K562 (cell line): Measurements from ENCODE around the gene DNAJB6. TPM values are rescaled to one million over a fixed set of nuclear protein-coding genes. Genes with fewer than 3 reads are reported as not detected.

ENCODE experiments used
- ATAC-seq: fragments of 200-7000 bp; cut with Tn5 transposase; 3 replicates; pipeline ENCODE4 v1.9.1; 2020; ENCODE audit warnings: moderate library complexity
- BruUV-seq: library from RNA; stranded (reverse); fragments of 400-500 nt; replicated peaks from 2 replicates; lab custom pipeline; 2021; lab: Mats Ljungman, UMichigan
- CTCF ChIA-PET: fragments of 300-600 bp; formaldehyde crosslinking; extraction: SDS; loops from one replicate; lab custom pipeline; 2021; ENCODE audit warnings: low intra/inter-chr PET ratio; lab: Yijun Ruan, JAX
- POLR2A ChIA-PET: fragments of 300-600, 350-650 bp; sonication (Branson Sonifier 250); formaldehyde crosslinking; extraction: SDS; loops from one replicate; lab custom pipeline; 2021; ENCODE audit warnings: antibody characterized with exemption, inconsistent platforms; lab: Yijun Ruan, JAX
- DNase-seq, 4 experiments: peaks; one replicate each; pipeline versions ENCODE4 v3.0.0 to v3.0.0-alpha.2; 2011 to 2018; ENCODE audit warnings: low spot score in 3 of 4, mixed read lengths in 3 of 4; ENCODE audit errors: extremely low read depth in 1 of 4
- FAIRE-seq: peaks from 2 replicates; lab custom pipeline; 2011; peaks lifted over from hg19 to GRCh38; lab: Jason Lieb, UNC
- H2AFZ ChIP-seq: 2 replicates; pipeline ENCODE4 v1.6.0; 2011; ENCODE audit warnings: low read depth, low read length, control low read depth, inconsistent platforms
- H3K27ac ChIP-seq: fragments of 200-600 bp; 3 replicates; pipeline ENCODE4 v1.8.0; 2011; ENCODE audit warnings: low read depth, mild to moderate bottlenecking, control low read depth, inconsistent platforms, low read length, moderate library complexity, mixed read lengths; ENCODE audit errors: extremely low read depth
- H3K27me3 ChIP-seq, 2 experiments: fragments of 300-600 bp in 1 of 2; 2 replicates in 1 of 2; 3 replicates in 1 of 2; pipeline versions ENCODE4 v1.6.0 to v1.8.0; 2011; ENCODE audit warnings: inconsistent platforms in 2 of 2, low read length in 2 of 2, mild to moderate bottlenecking in 1 of 2, mixed read lengths in 1 of 2, moderate library complexity in 1 of 2; ENCODE audit not compliant: control insufficient read depth in 2 of 2, insufficient read depth in 2 of 2
- H3K36me3 ChIP-seq: fragments of 300-600 bp; 3 replicates; pipeline ENCODE4 v1.8.0; 2011; ENCODE audit warnings: mild to moderate bottlenecking, low read length, inconsistent platforms; ENCODE audit not compliant: control insufficient read depth, insufficient read depth
- H3K4me1 ChIP-seq, 2 experiments: fragments of 200-600 bp in 1 of 2; replicated peaks in 1 of 2; 2 replicates in 1 of 2; 3 replicates in 1 of 2; pipeline versions ENCODE4 v1.5.1 to v1.8.0; 2011; ENCODE audit warnings: inconsistent platforms in 2 of 2, low read length in 2 of 2, mild to moderate bottlenecking in 1 of 2, mixed read lengths in 1 of 2, moderate library complexity in 1 of 2; ENCODE audit not compliant: control insufficient read depth in 2 of 2, insufficient read depth in 2 of 2
- H3K4me2 ChIP-seq: 2 replicates; pipeline ENCODE4 v1.6.1; 2011; ENCODE audit warnings: low read length, control low read depth, inconsistent platforms, mixed read lengths; ENCODE audit not compliant: insufficient read depth
- H3K4me3 ChIP-seq: fragments of 200-600 bp; sonication (generic), shearing (Covaris generic); 2 replicates; pipeline ENCODE4 v1.5.1; 2016; ENCODE audit warnings: control low read depth, inconsistent platforms
- H3K79me2 ChIP-seq: fragments of 200-600 bp; 3 replicates; pipeline ENCODE4 v1.8.0; 2011; ENCODE audit warnings: low read length, inconsistent platforms; ENCODE audit not compliant: control insufficient read depth, insufficient read depth
- H3K9ac ChIP-seq, 2 experiments: 2 replicates each; pipeline versions ENCODE4 v1.6.0 to v1.6.1; 2011; ENCODE audit warnings: low read depth in 2 of 2, low read length in 2 of 2, control low read depth in 1 of 2, inconsistent platforms in 1 of 2, mild to moderate bottlenecking in 1 of 2, mixed read lengths in 1 of 2; ENCODE audit not compliant: insufficient read depth in 1 of 2
- H3K9me1 ChIP-seq: one replicate; pipeline ENCODE4 v1.6.0; 2011; ENCODE audit warnings: inconsistent platforms, mild to moderate bottlenecking, low read length, moderate library complexity; ENCODE audit not compliant: control insufficient read depth, insufficient read depth
- H3K9me3 ChIP-seq: replicated peaks from 2 replicates; pipeline ENCODE4 v1.5.1; 2011; ENCODE audit warnings: low read depth, low read length, inconsistent platforms; ENCODE audit not compliant: control insufficient read depth, insufficient read depth
- H4K20me1 ChIP-seq: replicated peaks from 2 replicates; pipeline ENCODE4 v1.6.1; 2011; ENCODE audit warnings: low read length, inconsistent platforms, mixed read lengths; ENCODE audit not compliant: control insufficient read depth, insufficient read depth
- ARID1B ChIP-seq: fragments of 450-650 bp; IDR thresholded peaks from 2 replicates; pipeline ENCODE4 v1.6.1; 2016; ENCODE audit warnings: antibody characterized with exemption, mild to moderate bottlenecking, inconsistent platforms
- CHD2 ChIP-seq: IDR thresholded peaks from 2 replicates; pipeline ENCODE4 v1.6.1; 2011; ENCODE audit warnings: low read depth, low read length
- E4F1 ChIP-seq: fragments of 250-450 bp; sonication (Bioruptor Pico); IDR thresholded peaks from 2 replicates; pipeline ENCODE4 v1.5.0; 2021; ENCODE audit warnings: mild to moderate bottlenecking, borderline replicate concordance
- FUS ChIP-seq: fragments of 200-400 bp; formaldehyde crosslinking; optimal IDR thresholded peaks from 2 replicates; pipeline ENCODE3; 2017; ENCODE audit warnings: low read depth, low read length
- HDGF ChIP-seq: fragments of 450-650 bp; IDR thresholded peaks from 2 replicates; pipeline ENCODE4 v1.6.1; 2016
- NR3C1 ChIP-seq: sonication (generic); formaldehyde crosslinking; IDR thresholded peaks from 2 replicates; pipeline ENCODE4 v1.8.1; 2022; ENCODE audit warnings: missing genetic modification reagents
- PCBP2 ChIP-seq: fragments of 200-400 bp; formaldehyde crosslinking; IDR thresholded peaks from 2 replicates; pipeline ENCODE4 v1.6.1; 2018; ENCODE audit warnings: low read length, low read depth, mild to moderate bottlenecking, moderate library complexity; ENCODE audit not compliant: poor library complexity, severe bottlenecking
- POU5F1 ChIP-seq: fragments of 150-350 bp; IDR thresholded peaks from 2 replicates; pipeline ENCODE4 v1.6.1; 2014; ENCODE audit warnings: borderline replicate concordance, low read length, low read depth, mild to moderate bottlenecking; ENCODE audit not compliant: partially characterized antibody
- RBFOX2 ChIP-seq: fragments of 200-400 bp; formaldehyde crosslinking; IDR thresholded peaks from 2 replicates; pipeline ENCODE4 v1.6.1; 2017; ENCODE audit warnings: low read depth, mild to moderate bottlenecking, low read length, moderate library complexity
- SMAD3 ChIP-seq: fragments of 450-650 bp; formaldehyde crosslinking; conservative IDR thresholded peaks from 2 replicates; pipeline ENCODE4 v1.4.0; 2020; ENCODE audit warnings: mild to moderate bottlenecking
- SUPT5H ChIP-seq: fragments of 450-650 bp; IDR thresholded peaks from 2 replicates; pipeline ENCODE4 v1.6.1; 2016
- WHSC1 ChIP-seq: IDR thresholded peaks from one replicate; pipeline ENCODE4 v1.6.1; 2012; ENCODE audit warnings: low read length, control low read depth, inconsistent platforms
- ZBTB2 ChIP-seq: fragments of 450-650 bp; IDR thresholded peaks from 2 replicates; pipeline ENCODE4 v1.6.1; 2016; ENCODE audit warnings: antibody characterized with exemption
- ZFX ChIP-seq: sonication (generic); formaldehyde crosslinking; IDR thresholded peaks from 2 replicates; pipeline ENCODE4 v1.8.0; 2022; ENCODE audit warnings: mild to moderate bottlenecking, missing genetic modification reagents, moderate library complexity
- ZKSCAN8 ChIP-seq: fragments of 200-800 bp; sonication (Bioruptor generic); IDR thresholded peaks from 2 replicates; pipeline ENCODE4 v1.6.1; 2016; ENCODE audit warnings: missing genetic modification characterization, missing compliant biosample characterization
- ZNF133 ChIP-seq: fragments of 250-450 bp; sonication (Bioruptor Pico); IDR thresholded peaks from 2 replicates; pipeline ENCODE4 v1.4.0; 2020; ENCODE audit warnings: mild to moderate bottlenecking
- ZNF184 ChIP-seq: sonication (generic); formaldehyde crosslinking; IDR thresholded peaks from 2 replicates; pipeline ENCODE4 v1.5.0; 2020; ENCODE audit warnings: missing genetic modification reagents
- ZNF695 ChIP-seq: fragments of 450-650 bp; formaldehyde crosslinking; IDR thresholded peaks from 2 replicates; pipeline ENCODE4 v1.4.0; 2020; ENCODE audit warnings: mild to moderate bottlenecking, moderate library complexity
- WGBS: fragments of 100-300 bp; shearing (Covaris generic); methylation state at CpG from one replicate; pipeline ENCODE4 v1.1.6; 2016; ENCODE audit warnings: low coverage, mixed read lengths; ENCODE audit not compliant: insufficient coverage; ENCODE audit errors: missing lambda C conversion rate; 5-methylcytosine and 5-hydroxymethylcytosine counted together
- in situ Hi-C: fragments of 300-500 bp; cut with MboI; formaldehyde crosslinking; loops from 4 replicates; pipeline ENCODE4 v1.15.0; 2018; ENCODE audit warnings: inconsistent platforms, mixed read lengths
- intact Hi-C: fragments of 100-400 bp; cut with micrococcal nuclease; formaldehyde crosslinking; loops from 2 replicates; pipeline ENCODE4 v1.14.2; 2022
- polyA plus RNA-seq, 8 experiments: library from polyadenylated mRNA; depleted of rRNA in 4 of 8; stranded (reverse) in 5 of 8; unstranded in 3 of 8; fragments of >200 nt; fragmentation: Nextera tagmentation in 2 of 8; fragmentation: Illumina TruSeq in 1 of 8; extraction: Ambion mirVana in 2 of 8; extraction: Trizol in 1 of 8; gene quantifications; 2 replicates each; pipeline versions ENCODE4 v1.2.1 to v1.2.3, GENCODE V29; 2011 to 2014; ENCODE audit warnings: inconsistent platforms in 1 of 8, missing spikeins in 1 of 8
- total RNA-seq, 7 experiments: library from RNA; depleted of rRNA in 6 of 7; stranded (reverse); fragments of >200 nt in 6 of 7; fragmentation: Illumina TruSeq in 2 of 7; extraction: Trizol in 2 of 7; gene quantifications; 2 replicates each; pipeline versions ENCODE4 v1.2.1 to v1.2.3, GENCODE V29; 2011 to 2021; ENCODE audit warnings: low replicate concordance in 1 of 7

DNAJB6 gene
- total and polyA plus RNA-seq, 9 of the 15 experiments (the other 6 are each of a cell fraction or from before 2014, with no cell fraction given): 84.5 to 158 (median 135) TPM

- Histone ChIP-seq H3K4me1 (peaks cover 3 to 4% of the 10 kb centered on the region in 2 experiments; a peak in 2 of 5 replicates), H4K20me1 (no peaks in the 10 kb centered on the region), H3K4me2 (no peak overlapping the region), H3K79me2 (peaks cover 38% of the 10 kb centered on the region), H3K9ac (no peak overlapping the region; a peak in 1 of 4 replicates), H3K9me1 (no peaks in the 10 kb centered on the region), H3K9me3 (no peaks in the 10 kb centered on the region), H3K27ac (peak overlapping the region; percentile 57), H3K36me3 (peaks cover 91% of the 10 kb centered on the region), H3K4me3 (no peak overlapping the region), H2AFZ (peak overlapping the region; percentile 63), H3K27me3 (no peaks in the 10 kb centered on the region)
- no TSS peak for BruUV-seq
- intact Hi-C loops (loop anchor here (5.0 kb wide), 2 partner anchors 50 to 150 kb away; partner anchors contain the start of gene DNAJB6), in situ Hi-C loops (no loop called here)
- peak; percentile 97 for ATAC-seq
- FAIRE-seq: peak; percentile 95
- POLR2A ChIA-PET: interaction anchor here (0.6 to 1.8 kb wide), 3 partner anchors 8 to 138 kb away, joined by 3 to 6 read pairs (median 5); no protein-coding TSS in a partner anchor
- 51% methylated on average over 23 of the region's 23 CpGs for WGBS
- CTCF ChIA-PET: interaction anchor here (0.7 kb wide), 1 partner anchor 158 kb away, joined by 3 read pairs; no protein-coding TSS in a partner anchor
- DNase-seq: peak; percentile 78 to 92 (median 84)
- TF ChIP-seq ZNF184 (CRISPR knock-in tag) (no peak), RBFOX2 (no peak), SMAD3 (CRISPR knock-in tag) (no peak; the same call in 1 of the 2 replicates), ZBTB2 (peak; percentile 77; the same call in 1 of the 2 replicates), ARID1B (0 out of 2 replicates have a peak, but pooled peaks have one; percentile 15), PCBP2 (no peak), E4F1 (CRISPR knock-in tag) (no peak), POU5F1 (no peak), ZNF133 (CRISPR knock-in tag) (no peak), FUS (no peak), HDGF (no peak), ZNF695 (CRISPR knock-in tag) (no peak), NR3C1 (CRISPR knock-in tag) (no peak), ZKSCAN8 (CRISPR knock-in tag) (no peak), WHSC1 (no peak), SUPT5H (peak; percentile 47; the same call in 1 of the 2 replicates), CHD2 (no peak), ZFX (CRISPR knock-in tag) (no peak)
Observed at GRCh38 chr7:157386979-157387800, 50.4 kb downstream of the DNAJB6 start.
